SK-N-SH (cell line): Measurements from ENCODE around the gene TMPRSS6.

Experiments
- CHD2 ChIP-seq: fragments of 150-350 bp; IDR thresholded peaks from 2 replicates; pipeline ENCODE4 v1.6.1; 2018; ENCODE audit warnings: low read length; ENCODE audit not compliant: partially characterized antibody
- EP300 ChIP-seq, 2 experiments: IDR thresholded peaks; 2 replicates each; pipeline versions ENCODE4 v1.4.0 to v1.6.1; 2012; ENCODE audit warnings: borderline replicate concordance in 1 of 2, low read depth in 1 of 2, low read length in 1 of 2
- EZH2phosphoT487 ChIP-seq: fragments of 200-600 bp; sonication (generic); IDR thresholded peaks from 2 replicates; pipeline ENCODE4 v1.6.1; 2017; ENCODE audit warnings: low read depth, mixed run types, mild to moderate bottlenecking, antibody characterized with exemption, moderate library complexity, borderline replicate concordance
- NFIC ChIP-seq: IDR thresholded peaks from 2 replicates; pipeline ENCODE4 v1.4.0; 2012; ENCODE audit warnings: borderline replicate concordance
- RCOR1 ChIP-seq: fragments of 150-350 bp; IDR thresholded peaks from 2 replicates; pipeline ENCODE4 v1.6.1; 2017; ENCODE audit warnings: antibody characterized with exemption, low read length
- TF ChIP-seq, protein P1 (sequence below): fragments of 200-600 bp; sonication (generic); IDR thresholded peaks from 2 replicates; pipeline ENCODE4 v1.6.1; 2017; ENCODE audit warnings: antibody characterized with exemption, mild to moderate bottlenecking, moderate library complexity
- TF ChIP-seq, protein P2 (sequence below): IDR thresholded peaks from 2 replicates; pipeline ENCODE4; 2012

DNA sequence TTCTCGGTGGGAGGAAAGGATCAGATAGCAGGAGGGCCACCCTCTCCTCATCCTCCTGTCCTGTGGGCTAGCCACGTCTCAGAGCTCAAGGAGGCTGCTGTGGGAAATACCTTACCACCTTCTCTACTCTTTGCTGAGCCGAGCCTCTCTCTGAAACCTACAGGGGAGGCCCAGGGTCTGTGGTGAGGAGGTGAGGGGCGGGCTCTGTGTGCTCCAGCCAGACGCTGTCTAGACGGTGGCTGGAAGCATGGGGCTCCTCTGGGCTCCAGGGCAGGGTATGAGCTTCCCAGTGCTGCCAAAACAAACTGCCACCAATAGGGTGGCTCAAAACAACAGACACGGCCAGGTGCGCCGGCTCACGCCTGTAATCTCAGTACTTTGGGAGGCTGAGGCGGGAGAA, 5.5 kb upstream of the TMPRSS6 start:
- no peak for TF ChIP-seq EP300 (IDR thresholded peaks at IDR 0.05; ENCODE audit: borderline replicate concordance in 1 of 2, low read depth in 1 of 2, low read length in 1 of 2)
- TF ChIP-seq, protein P1, sequence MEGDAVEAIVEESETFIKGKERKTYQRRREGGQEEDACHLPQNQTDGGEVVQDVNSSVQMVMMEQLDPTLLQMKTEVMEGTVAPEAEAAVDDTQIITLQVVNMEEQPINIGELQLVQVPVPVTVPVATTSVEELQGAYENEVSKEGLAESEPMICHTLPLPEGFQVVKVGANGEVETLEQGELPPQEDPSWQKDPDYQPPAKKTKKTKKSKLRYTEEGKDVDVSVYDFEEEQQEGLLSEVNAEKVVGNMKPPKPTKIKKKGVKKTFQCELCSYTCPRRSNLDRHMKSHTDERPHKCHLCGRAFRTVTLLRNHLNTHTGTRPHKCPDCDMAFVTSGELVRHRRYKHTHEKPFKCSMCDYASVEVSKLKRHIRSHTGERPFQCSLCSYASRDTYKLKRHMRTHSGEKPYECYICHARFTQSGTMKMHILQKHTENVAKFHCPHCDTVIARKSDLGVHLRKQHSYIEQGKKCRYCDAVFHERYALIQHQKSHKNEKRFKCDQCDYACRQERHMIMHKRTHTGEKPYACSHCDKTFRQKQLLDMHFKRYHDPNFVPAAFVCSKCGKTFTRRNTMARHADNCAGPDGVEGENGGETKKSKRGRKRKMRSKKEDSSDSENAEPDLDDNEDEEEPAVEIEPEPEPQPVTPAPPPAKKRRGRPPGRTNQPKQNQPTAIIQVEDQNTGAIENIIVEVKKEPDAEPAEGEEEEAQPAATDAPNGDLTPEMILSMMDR: no peak
- no peak for TF ChIP-seq CHD2
- no peak for TF ChIP-seq NFIC
- no peak for TF ChIP-seq EZH2phosphoT487
- TF ChIP-seq, protein P2, sequence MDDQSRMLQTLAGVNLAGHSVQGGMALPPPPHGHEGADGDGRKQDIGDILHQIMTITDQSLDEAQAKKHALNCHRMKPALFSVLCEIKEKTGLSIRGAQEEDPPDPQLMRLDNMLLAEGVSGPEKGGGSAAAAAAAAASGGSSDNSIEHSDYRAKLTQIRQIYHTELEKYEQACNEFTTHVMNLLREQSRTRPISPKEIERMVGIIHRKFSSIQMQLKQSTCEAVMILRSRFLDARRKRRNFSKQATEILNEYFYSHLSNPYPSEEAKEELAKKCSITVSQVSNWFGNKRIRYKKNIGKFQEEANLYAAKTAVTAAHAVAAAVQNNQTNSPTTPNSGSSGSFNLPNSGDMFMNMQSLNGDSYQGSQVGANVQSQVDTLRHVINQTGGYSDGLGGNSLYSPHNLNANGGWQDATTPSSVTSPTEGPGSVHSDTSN: no peak
- TF ChIP-seq RCOR1: no peak
